T follicular helper cell (primary cell): ENCODE data around the gene AAMP.

ENCODE experiments used
- DNase-seq: peaks from one replicate; pipeline ENCODE4 v3.0.0-alpha.2; 2020; ENCODE audit warnings: low read depth

Gene AAMP

DNA sequence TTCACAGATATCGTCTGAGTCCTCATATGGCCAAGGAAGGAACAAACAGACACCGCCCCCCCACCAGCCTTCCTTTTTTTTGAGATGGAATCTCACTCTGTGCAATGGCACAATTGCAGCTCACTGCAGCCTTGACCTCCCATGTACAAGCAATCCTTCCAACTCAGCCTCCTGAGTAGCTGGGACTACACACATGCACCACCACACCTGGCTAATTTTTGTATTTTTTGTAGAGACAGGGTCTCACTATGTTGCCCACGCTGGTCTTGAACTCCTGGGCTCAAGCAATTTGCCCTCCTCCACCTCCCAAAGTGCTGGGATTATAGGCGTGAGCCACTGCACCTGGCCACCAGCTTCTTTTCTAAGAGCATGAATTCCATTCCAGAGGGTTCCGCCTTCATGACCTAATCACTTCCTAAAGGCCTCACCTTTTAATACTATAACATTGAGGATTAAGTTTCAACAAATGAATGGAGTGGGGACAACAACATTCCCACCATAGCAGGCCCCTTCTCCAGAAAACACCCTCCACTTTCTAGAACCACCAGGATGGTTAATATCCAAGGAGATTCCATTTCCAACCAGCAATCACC, 24.6 kb upstream of the AAMP start:
- no peak for DNase-seq

DNA sequence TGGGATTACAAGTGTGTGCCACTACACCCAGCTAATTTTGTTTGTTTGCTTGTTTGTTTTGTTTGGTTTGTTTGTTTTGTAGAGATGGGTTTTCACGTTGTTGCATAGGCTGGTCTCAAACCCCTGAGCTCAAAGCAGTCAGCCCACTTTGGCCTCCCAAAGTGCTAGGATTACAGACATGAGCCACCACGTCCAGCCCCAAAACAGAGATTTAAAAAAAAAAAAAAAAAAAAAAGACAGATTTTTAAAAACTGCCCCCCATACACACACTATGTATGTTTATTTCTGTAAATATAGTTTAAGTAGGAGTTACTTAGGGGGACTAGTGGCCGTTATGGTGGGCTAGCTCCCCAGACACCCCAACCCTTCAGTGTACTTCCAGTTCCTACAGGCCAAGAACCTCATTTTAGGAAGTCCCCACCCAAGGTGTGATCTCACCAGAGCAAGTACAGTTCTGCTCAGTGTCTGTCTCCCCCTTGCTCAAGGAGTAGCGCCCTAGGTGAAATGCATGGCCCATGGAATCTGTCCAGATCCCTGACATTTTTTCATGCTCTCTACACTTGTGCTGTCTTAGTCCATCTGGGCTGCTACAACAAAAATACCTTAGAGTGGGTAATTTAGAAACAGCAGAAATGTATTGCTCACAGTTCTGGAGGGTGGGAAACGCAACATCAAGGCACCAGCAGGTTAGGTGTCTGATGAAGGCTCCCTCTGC, 23.9 kb upstream of the AAMP start:
- DNase-seq = no peak

GRCh38 chr2:218292048-218293014, 22.4 kb upstream of the AAMP start, which contains the start of gene TMBIM1:
Gene TMBIM1, minus strand, starts transcription at chr2:218292503. Its CDS starts 10,362 bp downstream, at chr2:218282141.
- peak; percentile 69 for DNase-seq

- DNase-seq = no peak
Observed at GRCh38 chr2:218291318-218292047, 21.5 kb upstream of the AAMP start.

- peak; percentile 44 for DNase-seq
Observed at GRCh38 chr2:218290316-218291261, 20.7 kb upstream of the AAMP start.

- DNase-seq = no peak
Observed at GRCh38 chr2:218289639-218290315, 19.8 kb upstream of the AAMP start.

GRCh38 chr2:218286570-218287459, 16.9 kb upstream of the AAMP start:
- peak; percentile 74 for DNase-seq

GRCh38 chr2:218285604-218286003, 15.7 kb upstream of the AAMP start:
- no peak for DNase-seq

DNA sequence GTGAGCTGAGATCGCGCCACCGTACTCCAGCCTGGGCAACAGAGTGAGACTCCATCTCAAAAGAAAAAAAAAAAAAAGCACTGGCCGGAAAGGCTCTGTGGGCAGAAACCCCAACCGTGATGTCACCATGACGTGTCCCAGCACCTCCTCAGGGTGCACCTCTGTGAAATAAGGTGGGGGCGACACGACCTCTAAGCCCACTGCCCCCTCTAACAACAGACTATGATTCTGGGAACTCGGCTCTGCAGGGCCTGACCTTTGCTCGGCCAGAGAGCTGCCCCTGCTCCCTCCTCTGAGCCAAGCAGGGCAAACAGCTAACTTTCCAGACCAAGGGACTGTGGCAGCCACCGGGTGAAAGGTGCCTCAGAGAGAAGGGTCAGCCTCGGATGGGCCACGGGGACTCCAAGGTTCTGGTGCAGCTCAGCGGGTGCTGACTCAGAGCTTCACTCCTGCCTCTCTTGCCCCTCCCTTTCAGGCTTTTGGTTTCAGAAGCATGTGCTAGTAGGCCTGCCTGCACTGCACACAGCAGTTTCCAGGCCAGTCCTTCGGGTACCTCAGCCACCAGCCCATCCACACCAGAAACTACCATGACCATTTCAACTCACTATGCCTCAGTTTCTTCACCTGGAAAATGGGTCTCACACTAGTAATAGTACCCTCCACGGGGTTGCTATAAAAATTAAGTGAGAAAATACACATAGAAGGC, 14.3 kb upstream of the AAMP start:
- no peak for DNase-seq

DNA sequence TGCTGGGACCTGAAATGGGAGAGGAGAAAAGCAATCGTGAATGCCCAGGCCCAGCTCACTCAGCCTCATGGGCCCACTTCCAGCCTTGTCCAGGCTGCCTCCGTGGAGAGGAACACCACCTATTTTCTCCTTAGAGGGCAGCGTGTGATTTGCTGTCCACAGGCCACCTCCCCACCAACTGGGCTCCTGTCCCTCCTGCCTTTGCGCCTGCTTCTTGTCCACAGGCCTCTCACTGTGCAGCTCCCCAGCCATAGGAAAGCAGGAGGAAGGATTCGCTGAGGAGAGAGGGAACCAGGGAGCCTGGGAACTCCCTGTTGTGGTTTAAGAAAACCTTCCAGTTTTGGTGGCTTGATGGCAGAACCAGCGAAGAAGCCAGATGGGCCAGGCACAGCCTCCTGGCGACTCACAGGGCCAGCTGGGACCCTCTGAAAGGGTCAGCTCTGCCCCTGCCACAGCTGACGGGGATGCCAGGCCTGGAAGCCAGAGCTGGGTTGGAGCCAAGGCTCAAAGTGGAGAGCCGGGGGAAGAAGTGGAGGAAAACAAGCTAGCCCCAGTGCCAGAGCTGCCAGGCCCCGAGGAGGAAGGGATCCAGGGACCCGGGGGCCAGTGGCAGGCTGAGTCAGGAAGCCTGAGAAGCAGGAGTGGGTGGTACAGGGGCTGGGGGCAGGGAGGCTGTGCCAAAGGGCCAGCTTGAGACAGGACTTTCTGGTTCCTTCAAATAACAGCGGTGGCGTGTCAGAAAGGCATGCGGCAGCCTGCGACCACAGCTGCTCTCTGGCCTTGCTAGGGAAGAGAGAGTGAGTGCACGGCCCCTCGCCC, 12.4 kb upstream of the AAMP start:
- DNase-seq = no peak

GRCh38 chr2:218281449-218281848, 11.5 kb upstream of the AAMP start:
- DNase-seq = no peak

- DNase-seq = no peak
Observed at GRCh38 chr2:218280260-218280870, 10.4 kb upstream of the AAMP start.

GRCh38 chr2:218278531-218279360, 8.8 kb upstream of the AAMP start:
- no peak for DNase-seq

- no peak for DNase-seq
Observed at GRCh38 chr2:218277921-218278320, 8.0 kb upstream of the AAMP start.

GRCh38 chr2:218276986-218277755, 7.2 kb upstream of the AAMP start:
- DNase-seq = no peak
